Stimulated activated CD8-positive, alpha-beta memory T cell treated with anti-CD3 and anti-CD28 coated beads, Interleukin-12 subunit alpha, Interleukin-12 subunit beta, amount 100 ng/mL, for 4 hours (primary cell): Measurements from ENCODE around the gene TMEM8B.
A peak's percentile ranks its signal among the peaks of the same experiment; 100 is the strongest.
"Not testable (repeated sequence)": the region's sequence is repeated elsewhere in the genome, so short reads cannot be mapped to it uniquely, and the experiment has no call there.

Source experiments
- DNase-seq: peaks from one replicate; pipeline ENCODE4 v3.0.0-alpha.2; 2020; ENCODE audit warnings: low read depth

TMEM8B gene

DNA sequence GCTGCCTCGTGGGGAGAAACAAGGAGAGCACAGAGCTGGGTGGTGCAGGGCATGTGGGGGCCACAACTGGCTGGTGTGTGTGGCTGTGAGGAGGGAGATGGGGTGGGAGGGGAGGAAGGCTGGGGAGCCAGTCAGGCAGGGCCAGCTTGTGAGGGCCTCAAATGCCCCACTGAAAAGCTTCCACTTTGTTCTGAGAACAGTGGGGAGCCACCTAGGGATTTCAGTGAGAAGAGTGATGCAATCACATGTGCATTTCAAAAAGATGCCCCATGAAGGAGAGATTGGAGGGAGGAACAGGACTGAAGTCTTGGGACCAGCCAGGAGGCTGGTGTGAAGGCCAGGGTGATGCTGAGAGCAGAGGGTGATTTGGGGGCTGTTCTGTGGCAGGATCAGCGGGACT, 39.9 kb downstream of the TMEM8B start:
- no peak for DNase-seq

GRCh38 chr9:35869621-35870216, 40.7 kb downstream of the TMEM8B start:
- DNase-seq = no peak

- no peak for DNase-seq
Observed at GRCh38 chr9:35870351-35870923, 41.4 kb downstream of the TMEM8B start, which contains the start of gene OR13J1. Gene OR13J1, minus strand, starts transcription at chr9:35870401. Its CDS starts 0 bp downstream, at chr9:35870401.

- no peak for DNase-seq
Observed at GRCh38 chr9:35871545-35871944, 42.5 kb downstream of the TMEM8B start.

GRCh38 chr9:35872505-35872904, 43.5 kb downstream of the TMEM8B start:
- no peak for DNase-seq

GRCh38 chr9:35882263-35882848, 53.3 kb downstream of the TMEM8B start:
- peak; percentile 50 for DNase-seq

GRCh38 chr9:35882996-35883395, 54.0 kb downstream of the TMEM8B start:
- DNase-seq = no peak

DNA sequence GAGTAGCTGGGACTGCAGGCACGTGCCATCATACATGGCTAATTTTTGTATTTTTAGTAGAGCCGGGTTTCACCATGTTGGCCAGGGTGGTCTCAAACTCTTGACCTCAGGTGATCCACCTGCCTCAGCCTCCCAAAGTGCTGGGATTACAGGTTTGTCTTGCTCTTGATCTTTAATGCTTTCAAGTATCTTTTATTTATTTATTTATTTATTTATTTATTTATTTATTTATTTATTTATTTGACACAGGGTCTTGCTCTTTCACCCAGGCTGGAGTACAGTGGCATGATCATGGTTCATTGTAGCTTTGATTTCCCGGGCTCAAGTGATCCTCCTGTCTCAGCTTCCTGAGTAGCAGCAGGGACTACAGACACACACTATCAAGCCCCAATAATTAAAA, 55.9 kb downstream of the TMEM8B start:
- DNase-seq = not testable (repeated sequence)

DNA sequence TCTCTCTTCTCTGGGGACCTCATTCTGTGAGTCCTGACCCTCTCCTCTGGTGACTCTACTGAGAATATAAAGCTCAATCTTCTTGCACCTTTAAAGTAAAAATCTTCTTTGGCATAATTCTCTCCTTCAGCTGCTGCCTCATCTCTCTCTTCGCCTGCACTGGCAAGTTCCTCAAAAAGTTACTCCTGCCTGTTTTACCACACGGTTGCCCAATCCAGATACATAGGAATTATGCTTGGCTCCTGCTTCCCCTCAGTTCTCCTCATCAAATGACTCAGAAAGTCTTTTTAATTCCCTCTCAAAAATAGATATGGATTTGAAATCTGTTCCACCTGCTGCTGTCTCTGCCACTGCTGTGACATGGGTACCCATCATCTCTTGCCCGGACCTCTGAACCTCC, 62.6 kb downstream of the TMEM8B start:
- DNase-seq = no peak

DNA sequence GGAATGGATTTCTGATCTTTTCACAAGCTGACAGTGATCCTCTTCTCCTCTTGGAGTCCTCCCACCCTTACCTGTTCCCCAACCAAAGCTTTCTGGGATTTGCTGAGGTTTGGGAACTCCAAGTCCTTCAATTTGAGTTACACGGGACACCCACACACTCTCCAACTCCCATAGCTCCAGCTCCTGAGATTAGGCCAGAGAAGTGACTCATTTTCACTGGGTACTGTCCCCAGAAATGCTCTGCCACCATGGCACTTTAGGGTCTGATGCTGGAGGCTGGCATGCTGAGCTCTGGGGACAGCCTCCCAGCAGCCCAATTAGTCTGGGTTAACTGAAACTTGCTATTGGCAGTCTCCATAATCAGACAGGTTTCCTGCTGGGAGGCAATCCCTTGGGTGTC, 63.0 kb downstream of the TMEM8B start:
- no peak for DNase-seq

GRCh38 chr9:35896570-35896969, 67.5 kb downstream of the TMEM8B start:
- DNase-seq = no peak

GRCh38 chr9:35897376-35898099, 68.5 kb downstream of the TMEM8B start:
- DNase-seq = not testable (repeated sequence)

- DNase-seq = no peak
Observed at GRCh38 chr9:35898337-35898736, 69.3 kb downstream of the TMEM8B start.

GRCh38 chr9:35899021-35899420, 70.0 kb downstream of the TMEM8B start:
- no peak for DNase-seq

- no peak for DNase-seq
Observed at GRCh38 chr9:35903049-35903448, 74.0 kb downstream of the TMEM8B start.

GRCh38 chr9:35904338-35904737, 75.3 kb downstream of the TMEM8B start:
- DNase-seq = no peak

GRCh38 chr9:35905051-35905781, 76.2 kb downstream of the TMEM8B start:
- no peak for DNase-seq

GRCh38 chr9:35905912-35906679, 77.1 kb downstream of the TMEM8B start, which contains the start of gene HRCT1:
Gene HRCT1, plus strand, starts transcription at chr9:35906202. Its CDS starts 86 bp downstream, at chr9:35906288.
- no peak for DNase-seq

GRCh38 chr9:35906923-35907699, 78.1 kb downstream of the TMEM8B start:
- DNase-seq = no peak

GRCh38 chr9:35907711-35908503, 78.9 kb downstream of the TMEM8B start:
- no peak for DNase-seq
